Chondrocyte (in vitro differentiated cells): ENCODE measurements around the gene MRGPRG. TPM values are rescaled to one million over a fixed set of nuclear protein-coding genes. Genes with fewer than 3 reads are reported as not detected.
A peak's percentile ranks its signal among the peaks of the same experiment; 100 is the strongest.

Experiments
- DNase-seq: peaks from one replicate; pipeline ENCODE4 v3.0.0; 2021; ENCODE audit warnings: mixed read lengths, low spot score
- H3K27ac Mint-ChIP-seq: one replicate; pipeline ENCODE4 v1.8.0; 2021; ENCODE audit warnings: mild to moderate bottlenecking, moderate library complexity, mixed read lengths; ENCODE audit not compliant: unreplicated experiment
- H3K27me3 Mint-ChIP-seq: 2 replicates; pipeline ENCODE4 v1.8.0; 2021; ENCODE audit warnings: low read depth, mixed read lengths
- H3K36me3 Mint-ChIP-seq: 2 replicates; pipeline ENCODE4 v1.8.0; 2021; ENCODE audit warnings: low read depth, mixed read lengths
- H3K4me1 Mint-ChIP-seq: 2 replicates; pipeline ENCODE4 v1.8.0; 2021; ENCODE audit warnings: low read depth, mild to moderate bottlenecking, mixed read lengths
- H3K4me3 Mint-ChIP-seq: one replicate; pipeline ENCODE4 v1.8.0; 2021; ENCODE audit warnings: mild to moderate bottlenecking, moderate library complexity, mixed read lengths; ENCODE audit not compliant: unreplicated experiment
- H3K9me3 Mint-ChIP-seq: 2 replicates; pipeline ENCODE4 v1.8.0; 2021; ENCODE audit warnings: low read depth, mixed read lengths
- CTCF ChIP-seq: fragments of 200-600 bp; sonication (generic); IDR thresholded peaks from 2 replicates; pipeline ENCODE4 v1.5.0; 2021; ENCODE audit warnings: antibody characterized with exemption, mild to moderate bottlenecking, moderate library complexity
- total RNA-seq: library from RNA; stranded (reverse); gene quantifications from 3 replicates; pipeline ENCODE4 v1.2.1, GENCODE V29; 2021

MRGPRG gene
- total RNA-seq, 1 donor from 2014 or later: not detected

- Mint-ChIP-seq H3K4me1 (no peaks in the 10 kb centered on the region), H3K27me3 (peaks cover 33% of the 10 kb centered on the region), H3K27ac (no peak overlapping the region), H3K4me3 (no peak overlapping the region), H3K36me3 (no peaks in the 10 kb centered on the region), H3K9me3 (no peaks in the 10 kb centered on the region)
- no peak for TF ChIP-seq CTCF
- peak; percentile 89 for DNase-seq
These were observed 9.2 kb upstream of the MRGPRG start for GRCh38 chr11:3227568-3228444.

GRCh38 chr11:3226846-3227567 lies 8.4 kb upstream of the MRGPRG start:
- H3K4me3 Mint-ChIP-seq: no peak overlapping the region
- H3K27ac Mint-ChIP-seq: no peak overlapping the region
- DNase-seq: no peak
- H3K36me3 Mint-ChIP-seq: no peaks in the 10 kb centered on the region
- H3K27me3 Mint-ChIP-seq: peaks cover 25% of the 10 kb centered on the region
- no peak for TF ChIP-seq CTCF
- no peaks in the 10 kb centered on the region for H3K4me1 Mint-ChIP-seq
- no peaks in the 10 kb centered on the region for H3K9me3 Mint-ChIP-seq

- TF ChIP-seq CTCF: no peak
These were observed 7.5 kb upstream of the MRGPRG start for GRCh38 chr11:3225826-3226750.

GRCh38 chr11:3225159-3225758 lies 6.6 kb upstream of the MRGPRG start:
- TF ChIP-seq CTCF: no peak
- H3K27ac Mint-ChIP-seq: no peak overlapping the region
- H3K36me3 Mint-ChIP-seq: no peaks in the 10 kb centered on the region

More at GRCh38 chr11:3225826-3226750, 7.5 kb upstream of the MRGPRG start:
- Mint-ChIP-seq H3K36me3 (no peaks in the 10 kb centered on the region), H3K4me3 (no peak overlapping the region), H3K4me1 (no peaks in the 10 kb centered on the region), H3K27me3 (peaks cover 23% of the 10 kb centered on the region), H3K27ac (no peak overlapping the region), H3K9me3 (no peaks in the 10 kb centered on the region)
- DNase-seq: no peak

More at GRCh38 chr11:3225159-3225758, 6.6 kb upstream of the MRGPRG start:
- peaks cover 19% of the 10 kb centered on the region for H3K27me3 Mint-ChIP-seq
- H3K4me3 Mint-ChIP-seq: no peak overlapping the region
- DNase-seq: peak; percentile 85
- H3K9me3 Mint-ChIP-seq: no peaks in the 10 kb centered on the region
- no peaks in the 10 kb centered on the region for H3K4me1 Mint-ChIP-seq
